NT2/D1 (cell line): ENCODE data around the gene CYP3A7.

Experiments used
- DNase-seq: peaks from one replicate; pipeline ENCODE4 v3.0.0-alpha.2; 2011; ENCODE audit warnings: low read depth, low spot score
- H3K27me3 ChIP-seq: 2 replicates; pipeline ENCODE4 v1.6.0; 2011; ENCODE audit warnings: mild to moderate bottlenecking; ENCODE audit not compliant: insufficient read length, insufficient read depth
- H3K36me3 ChIP-seq: 2 replicates; pipeline ENCODE4 v1.6.1; 2011; ENCODE audit warnings: mild to moderate bottlenecking, low read length, mixed read lengths; ENCODE audit not compliant: insufficient read depth, insufficient read length
- H3K4me1 ChIP-seq: 2 replicates; pipeline ENCODE4 v1.5.1; 2011; ENCODE audit not compliant: insufficient read depth, insufficient read length
- H3K4me3 ChIP-seq: 2 replicates; pipeline ENCODE4 v1.5.1; 2011; ENCODE audit warnings: low read depth; ENCODE audit not compliant: insufficient read length
- H3K9ac ChIP-seq: 2 replicates; pipeline ENCODE4 v1.6.0; 2011; ENCODE audit warnings: low read depth; ENCODE audit not compliant: insufficient read length
- H3K9me3 ChIP-seq: 2 replicates; pipeline ENCODE4 v1.5.1; 2011; ENCODE audit warnings: mild to moderate bottlenecking, low read length; ENCODE audit not compliant: insufficient read depth
- SUZ12 ChIP-seq: IDR thresholded peaks from 2 replicates; pipeline ENCODE4 v1.6.1; 2011; ENCODE audit not compliant: insufficient read length, insufficient read depth; ENCODE audit errors: extremely low read depth
- YY1 ChIP-seq: IDR thresholded peaks from 2 replicates; pipeline ENCODE4 v1.6.1; 2011; ENCODE audit not compliant: insufficient read length, insufficient read depth
- ZNF274 ChIP-seq: IDR thresholded peaks from 2 replicates; pipeline ENCODE4 v1.6.1; 2011; ENCODE audit warnings: mild to moderate bottlenecking, low read depth, low read length

Gene CYP3A7

GRCh38 chr7:99685129-99685758, 49.8 kb downstream of the CYP3A7 start:
- no peak overlapping the region for H3K4me3 ChIP-seq
- no peaks in the 10 kb centered on the region for H3K36me3 ChIP-seq
- H3K27me3 ChIP-seq = no peaks in the 10 kb centered on the region
- no peaks in the 10 kb centered on the region for H3K4me1 ChIP-seq
- no peak overlapping the region for H3K9ac ChIP-seq
- DNase-seq = no peak
- H3K9me3 ChIP-seq = peaks cover 12% of the 10 kb centered on the region; the same call in 1 of the 2 replicates
- TF ChIP-seq ZNF274 = no peak
- no peak for TF ChIP-seq YY1
- no peak for TF ChIP-seq SUZ12

- no peak for DNase-seq
- Histone ChIP-seq H3K27me3 (no peaks in the 10 kb centered on the region), H3K4me3 (no peak within 1 kb of the TSS), H3K36me3 (no peaks in the 10 kb centered on the region), H3K9me3 (no peaks in the 10 kb centered on the region), H3K9ac (no peak within 1 kb of the TSS), H3K4me1 (no peaks in the 10 kb centered on the region)
- no peak for TF ChIP-seq SUZ12
- no peak for TF ChIP-seq ZNF274
- no peak for TF ChIP-seq YY1
These were observed 55.4 kb downstream of the CYP3A7 start, which contains the start of gene CYP3A5 for GRCh38 chr7:99679400-99680191. Gene CYP3A5, minus strand, starts transcription at chr7:99679996. Its CDS starts 100 bp downstream, at chr7:99679896.

- Histone ChIP-seq H3K4me3 (no peak overlapping the region), H3K4me1 (no peaks in the 10 kb centered on the region), H3K9ac (no peak overlapping the region), H3K36me3 (no peaks in the 10 kb centered on the region), H3K27me3 (no peaks in the 10 kb centered on the region), H3K9me3 (no peaks in the 10 kb centered on the region)
- TF ChIP-seq YY1 (no peak), ZNF274 (no peak), SUZ12 (no peak)
- DNase-seq = no peak
These were observed 56.0 kb downstream of the CYP3A7 start for GRCh38 chr7:99679032-99679399.

- H3K4me3 ChIP-seq = no peak overlapping the region
- no peak for TF ChIP-seq ZNF274
- TF ChIP-seq SUZ12 = no peak
- no peak for TF ChIP-seq YY1
- no peak overlapping the region for H3K9ac ChIP-seq
- no peaks in the 10 kb centered on the region for H3K9me3 ChIP-seq
- no peak for DNase-seq
- H3K27me3 ChIP-seq = no peaks in the 10 kb centered on the region
- H3K4me1 ChIP-seq = no peaks in the 10 kb centered on the region
- no peaks in the 10 kb centered on the region for H3K36me3 ChIP-seq
These were observed 57.3 kb downstream of the CYP3A7 start for GRCh38 chr7:99677648-99678045.

- H3K27me3 ChIP-seq = no peaks in the 10 kb centered on the region
- TF ChIP-seq SUZ12 (no peak), ZNF274 (no peak)
- H3K4me3 ChIP-seq = no peak overlapping the region
- DNase-seq = no peak
- no peaks in the 10 kb centered on the region for H3K4me1 ChIP-seq
- no peaks in the 10 kb centered on the region for H3K36me3 ChIP-seq
- H3K9me3 ChIP-seq = no peaks in the 10 kb centered on the region
- no peak overlapping the region for H3K9ac ChIP-seq
These were observed 57.9 kb downstream of the CYP3A7 start for GRCh38 chr7:99677013-99677647.

GRCh38 chr7:99674995-99675742, 59.8 kb downstream of the CYP3A7 start:
- no peaks in the 10 kb centered on the region for H3K9me3 ChIP-seq
- H3K4me3 ChIP-seq = no peak overlapping the region
- no peaks in the 10 kb centered on the region for H3K27me3 ChIP-seq
- no peak overlapping the region for H3K9ac ChIP-seq
- no peaks in the 10 kb centered on the region for H3K4me1 ChIP-seq
- H3K36me3 ChIP-seq = no peaks in the 10 kb centered on the region
- DNase-seq = no peak
- no peak for TF ChIP-seq ZNF274
- TF ChIP-seq SUZ12 = no peak
- no peak for TF ChIP-seq YY1
